ENCODE data around the gene WARS2. TPM values are rescaled to one million over a fixed set of nuclear protein-coding genes. Genes with fewer than 3 reads are reported as not detected.

The WARS2 gene
- 8.0 and 15.7 TPM in 2 replicates for polyA plus RNA-seq

DNA sequence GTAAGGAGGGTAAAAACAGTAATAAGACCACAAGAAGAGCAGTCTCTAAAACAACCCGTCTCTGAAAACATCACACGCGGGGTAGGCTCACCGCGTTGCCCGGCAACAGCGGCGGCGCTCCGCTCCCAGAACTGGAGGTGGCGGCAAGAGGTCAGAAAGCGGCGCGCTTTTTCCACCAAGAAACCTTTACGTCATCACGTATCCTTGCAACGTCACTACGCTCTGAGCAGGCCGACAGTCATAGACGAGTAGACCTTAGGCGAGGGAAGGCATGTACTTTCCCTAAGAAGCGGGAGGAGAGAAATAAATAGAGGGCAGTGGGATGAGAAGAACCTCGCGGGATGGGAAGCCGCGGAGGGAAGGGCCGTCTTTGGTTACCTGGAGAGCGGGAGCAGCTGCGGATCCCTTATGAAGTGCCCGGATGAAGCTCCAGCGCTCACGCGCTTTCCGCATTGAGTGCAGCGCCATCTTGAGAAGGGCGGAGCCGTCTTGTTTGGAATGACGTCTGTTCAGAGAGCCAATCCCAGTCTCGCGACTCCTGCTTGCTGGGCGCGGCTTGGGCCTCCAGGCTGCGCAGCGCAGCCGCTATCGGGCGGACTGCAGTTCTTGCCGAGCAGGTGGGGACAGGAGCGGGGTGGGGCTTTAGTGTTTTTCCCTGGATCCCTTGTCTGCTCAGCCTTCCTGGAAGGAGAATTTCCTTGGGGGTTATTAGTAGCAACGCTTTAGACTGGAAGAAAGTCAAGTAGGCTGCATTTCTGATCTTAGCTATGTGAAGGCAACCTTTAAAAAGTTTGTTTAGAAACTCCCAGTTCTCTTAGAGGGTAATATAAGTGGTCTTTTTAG, at the start of gene WARS2:
TSS of gene WARS2 (minus strand) at position 477 of the 843 bp plus-strand sequence. CDS start at position 468, 9 bp downstream.

DNA sequence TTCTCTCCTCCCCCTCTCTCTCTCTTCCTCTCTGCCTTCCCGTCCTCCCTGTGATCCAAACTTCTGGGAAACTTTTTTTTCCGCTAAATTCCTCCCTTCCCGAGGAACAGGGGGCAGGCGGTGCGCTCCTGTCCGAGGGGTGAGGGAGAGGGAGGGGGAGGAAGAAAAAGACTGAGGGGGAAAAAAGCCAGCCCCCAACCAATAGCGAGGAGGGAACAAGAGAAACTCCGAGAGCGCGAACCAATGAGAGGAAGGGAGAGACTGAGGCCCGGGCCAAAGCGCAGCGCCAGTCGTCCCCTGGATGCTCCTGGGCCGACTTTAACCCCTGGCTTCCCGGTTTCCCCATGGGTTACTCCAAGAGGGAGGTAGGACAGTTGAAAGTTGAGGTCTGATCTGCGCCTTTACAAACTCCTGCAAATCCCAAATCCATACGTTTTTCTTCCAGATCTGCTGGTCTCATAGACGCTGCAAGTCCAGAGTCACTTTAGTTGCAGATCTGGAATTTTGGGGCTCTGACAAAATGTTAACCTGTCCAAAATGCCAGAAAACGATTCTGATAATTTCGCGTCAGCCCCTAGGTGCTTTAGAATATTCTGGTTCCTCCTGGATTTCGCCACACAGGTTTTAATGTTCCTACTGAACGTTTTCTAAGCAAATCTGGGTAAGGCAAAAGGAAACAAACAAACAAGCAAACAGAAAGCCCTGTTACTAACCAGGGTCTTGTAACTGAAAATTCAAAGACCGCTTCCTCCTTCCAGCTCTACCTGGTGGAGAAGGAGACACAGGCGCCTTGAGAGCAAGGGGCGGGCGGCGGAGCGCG, 152.1 kb downstream of the WARS2 start, which contains the start of gene TBX15:
TSS of gene TBX15 (minus strand) at position 158 of the 820 bp plus-strand sequence. CDS start 548 bp downstream, outside the sequence.

Other genes starting within 250 kb of the WARS2 start
- not detected in 2 replicates for gene TBX15, start 152.3 kb downstream of the WARS2 start, polyA plus RNA-seq
- not detected in 2 replicates for gene HAO2, start 228.1 kb upstream of the WARS2 start, polyA plus RNA-seq